Measurements from ENCODE around the gene PEX12. TPM values are rescaled to one million over a fixed set of nuclear protein-coding genes. Genes with fewer than 3 reads are reported as not detected.

Gene PEX12
- total RNA-seq, 2 experiments from 2014 or later: 4.0 to 4.1 TPM

- POLR2A ChIA-PET: interaction anchor here (0.5 kb wide), 1 partner anchor 158 kb away, joined by 3 read pairs; no protein-coding TSS in a partner anchor
- CTCF ChIA-PET: interaction anchor here (1.1 to 1.5 kb wide), 3 partner anchors 8 to 158 kb away, joined by 3 to 6 read pairs (median 3); no protein-coding TSS in a partner anchor
- no peaks in the 10 kb centered on the region for H3K27me3 Mint-ChIP-seq (ENCODE audit: low read depth)
- ATAC-seq: no peak
- no peak overlapping the region for H3K27ac Mint-ChIP-seq
- no peak for DNase-seq
- peaks cover 51% of the 10 kb centered on the region for H3K36me3 Mint-ChIP-seq (ENCODE audit: low read depth)
- no peaks in the 10 kb centered on the region for H3K4me1 Mint-ChIP-seq (ENCODE audit: low read depth)
- no peak overlapping the region for H3K4me3 Mint-ChIP-seq
- H3K9me3 Mint-ChIP-seq (ENCODE audit: insufficient read depth): no peaks in the 10 kb centered on the region
These were observed 27.3 kb upstream of the PEX12 start for GRCh38 chr17:35605678-35606077.

GRCh38 chr17:35603674-35604073, 25.3 kb upstream of the PEX12 start:
- ATAC-seq: no peak
- no peaks in the 10 kb centered on the region for H3K27me3 Mint-ChIP-seq (ENCODE audit: low read depth)
- ChIA-PET POLR2A (interaction anchor here (1.5 kb wide), 1 partner anchor 15 kb away, joined by 3 read pairs; no protein-coding TSS in a partner anchor), CTCF (interaction anchor here (3.2 kb wide), 1 partner anchor 10 kb away, joined by 25 read pairs; no protein-coding TSS in a partner anchor)
- DNase-seq: no peak
- H3K9me3 Mint-ChIP-seq (ENCODE audit: insufficient read depth): no peaks in the 10 kb centered on the region
- H3K27ac Mint-ChIP-seq: no peak overlapping the region
- no peaks in the 10 kb centered on the region for H3K4me1 Mint-ChIP-seq (ENCODE audit: low read depth)
- H3K4me3 Mint-ChIP-seq: no peak overlapping the region
- H3K36me3 Mint-ChIP-seq (ENCODE audit: low read depth): peaks cover 54% of the 10 kb centered on the region

- no peak for ATAC-seq
- H3K27me3 Mint-ChIP-seq (ENCODE audit: low read depth): no peaks in the 10 kb centered on the region
- CTCF ChIA-PET: interaction anchor here (1.5 kb wide), 1 partner anchor 167 kb away, joined by 4 read pairs; no protein-coding TSS in a partner anchor
- DNase-seq: no peak
- no peak overlapping the region for H3K4me3 Mint-ChIP-seq
- POLR2A ChIA-PET: no interaction called here
- H3K36me3 Mint-ChIP-seq (ENCODE audit: low read depth): peaks cover 61% of the 10 kb centered on the region
- H3K27ac Mint-ChIP-seq: no peak overlapping the region
- H3K9me3 Mint-ChIP-seq (ENCODE audit: insufficient read depth): no peaks in the 10 kb centered on the region
- H3K4me1 Mint-ChIP-seq (ENCODE audit: low read depth): peaks cover 5% of the 10 kb centered on the region
These were observed 19.2 kb upstream of the PEX12 start for GRCh38 chr17:35597604-35598003.

- ChIA-PET POLR2A (no interaction called here), CTCF (interaction anchor here (1.1 to 1.5 kb wide), 3 partner anchors 10 to 167 kb away, joined by 3 to 4 read pairs (median 3); partner anchors contain the start of gene AP2B1)
- DNase-seq: no peak
- Mint-ChIP-seq H3K27ac (no peak overlapping the region), H3K36me3 (ENCODE audit: low read depth) (peaks cover 55% of the 10 kb centered on the region), H3K9me3 (ENCODE audit: insufficient read depth) (no peaks in the 10 kb centered on the region), H3K4me1 (ENCODE audit: low read depth) (peaks cover 5% of the 10 kb centered on the region), H3K4me3 (no peak overlapping the region), H3K27me3 (ENCODE audit: low read depth) (no peaks in the 10 kb centered on the region)
- ATAC-seq: no peak
These were observed 18.3 kb upstream of the PEX12 start for GRCh38 chr17:35596530-35597233.

- no peaks in the 10 kb centered on the region for H3K9me3 Mint-ChIP-seq (ENCODE audit: insufficient read depth)
- ATAC-seq (no peak), DNase-seq (no peak)
- ChIA-PET POLR2A (interaction anchor here (1.0 kb wide), 1 partner anchor 223 kb away, joined by 3 read pairs; the partner anchor contains the start of gene SLFN11), CTCF (interaction anchor here (1.0 to 1.2 kb wide), 3 partner anchors 9 to 151 kb away, joined by 3 read pairs; partner anchors contain the start of gene AP2B1)
- H3K4me3 Mint-ChIP-seq: no peak overlapping the region
- no peaks in the 10 kb centered on the region for H3K27me3 Mint-ChIP-seq (ENCODE audit: low read depth)
- peaks cover 6% of the 10 kb centered on the region for H3K4me1 Mint-ChIP-seq (ENCODE audit: low read depth)
- H3K27ac Mint-ChIP-seq: no peak overlapping the region
- H3K36me3 Mint-ChIP-seq (ENCODE audit: low read depth): peaks cover 55% of the 10 kb centered on the region
These were observed 17.7 kb upstream of the PEX12 start for GRCh38 chr17:35596072-35596471.

- ATAC-seq: no peak
- ChIA-PET POLR2A (interaction anchor here (0.6 to 4.2 kb wide), 9 partner anchors 11 to 374 kb away, joined by 3 to 106 read pairs (median 5); partner anchors contain the start of genes PEX12, SLFN12L and TAF15), CTCF (interaction anchor here (0.7 to 2.6 kb wide), 10 partner anchors 10 to 224 kb away, joined by 3 to 15 read pairs (median 6); partner anchors contain the start of genes PEX12 and TAF15)
- DNase-seq: no peak
- H3K36me3 Mint-ChIP-seq (ENCODE audit: low read depth): peaks cover 8% of the 10 kb centered on the region
- H3K4me1 Mint-ChIP-seq (ENCODE audit: low read depth): peaks cover 31% of the 10 kb centered on the region
- peak overlapping the region; percentile 96 for H3K27ac Mint-ChIP-seq
- peaks cover 11% of the 10 kb centered on the region for H3K27me3 Mint-ChIP-seq (ENCODE audit: low read depth)
- H3K4me3 Mint-ChIP-seq: peak overlapping the region; percentile 89
- H3K9me3 Mint-ChIP-seq (ENCODE audit: insufficient read depth): no peaks in the 10 kb centered on the region
These were observed 10.0 kb upstream of the PEX12 start for GRCh38 chr17:35588196-35588920.

GRCh38 chr17:35587074-35587961, 8.9 kb upstream of the PEX12 start, which contains the start of gene AP2B1:
AP2B1 (plus strand) TSS chr17:35587322; CDS start chr17:35594031, 6,709 bp downstream.
- Mint-ChIP-seq H3K27me3 (ENCODE audit: low read depth) (peaks cover 12% of the 10 kb centered on the region), H3K4me1 (ENCODE audit: low read depth) (peaks cover 29% of the 10 kb centered on the region), H3K27ac (peak within 1 kb of the TSS; percentile 96), H3K9me3 (ENCODE audit: insufficient read depth) (no peaks in the 10 kb centered on the region), H3K4me3 (peak within 1 kb of the TSS; percentile 89), H3K36me3 (ENCODE audit: low read depth) (peaks cover 6% of the 10 kb centered on the region)
- DNase-seq: peak; percentile 97
- CTCF ChIA-PET: interaction anchor here (0.7 to 2.6 kb wide), 7 partner anchors 9 to 274 kb away, joined by 3 to 17 read pairs (median 6); partner anchors contain the start of genes PEX12, SLFN12L and TAF15
- peak; percentile 99 for ATAC-seq
- POLR2A ChIA-PET: interaction anchor here (0.6 to 4.2 kb wide), 10 partner anchors 10 to 507 kb away, joined by 3 to 106 read pairs (median 4); partner anchors contain the start of genes PEX12, SLFN12L and TAF15

- peak overlapping the region; percentile 89 for H3K4me3 Mint-ChIP-seq
- DNase-seq (no peak), ATAC-seq (peak; percentile 9)
- H3K9me3 Mint-ChIP-seq (ENCODE audit: insufficient read depth): no peaks in the 10 kb centered on the region
- H3K36me3 Mint-ChIP-seq (ENCODE audit: low read depth): peaks cover 6% of the 10 kb centered on the region
- peak overlapping the region; percentile 96 for H3K27ac Mint-ChIP-seq
- CTCF ChIA-PET: interaction anchor here (0.7 to 1.9 kb wide), 5 partner anchors 8 to 273 kb away, joined by 3 to 17 read pairs (median 6); partner anchors contain the start of genes PEX12 and SLFN12L
- peaks cover 29% of the 10 kb centered on the region for H3K4me1 Mint-ChIP-seq (ENCODE audit: low read depth)
- POLR2A ChIA-PET: interaction anchor here (0.6 to 4.2 kb wide), 8 partner anchors 9 to 507 kb away, joined by 3 to 106 read pairs (median 4); partner anchors contain the start of genes PEX12, SLFN12L and TAF15
- H3K27me3 Mint-ChIP-seq (ENCODE audit: low read depth): peaks cover 12% of the 10 kb centered on the region
These were observed 8.2 kb upstream of the PEX12 start for GRCh38 chr17:35586569-35587073.

- CTCF ChIA-PET: no interaction called here
- DNase-seq (no peak), ATAC-seq (no peak)
- H3K9me3 Mint-ChIP-seq (ENCODE audit: insufficient read depth): no peaks in the 10 kb centered on the region
- H3K4me1 Mint-ChIP-seq (ENCODE audit: low read depth): peaks cover 22% of the 10 kb centered on the region
- POLR2A ChIA-PET: no interaction called here
- H3K27ac Mint-ChIP-seq: no peak overlapping the region
- H3K27me3 Mint-ChIP-seq (ENCODE audit: low read depth): peaks cover 12% of the 10 kb centered on the region
- H3K4me3 Mint-ChIP-seq: no peak overlapping the region
- peaks cover 3% of the 10 kb centered on the region for H3K36me3 Mint-ChIP-seq (ENCODE audit: low read depth)
These were observed 5.7 kb upstream of the PEX12 start for GRCh38 chr17:35584061-35584460.

- Mint-ChIP-seq H3K27ac (peak overlapping the region; percentile 96), H3K36me3 (ENCODE audit: low read depth) (peaks cover 15% of the 10 kb centered on the region), H3K4me3 (peak overlapping the region; percentile 93), H3K27me3 (ENCODE audit: low read depth) (peaks cover 4% of the 10 kb centered on the region), H3K4me1 (ENCODE audit: low read depth) (peaks cover 28% of the 10 kb centered on the region), H3K9me3 (ENCODE audit: insufficient read depth) (no peaks in the 10 kb centered on the region)
- DNase-seq (no peak), ATAC-seq (no peak)
- CTCF ChIA-PET: interaction anchor here (1.1 to 2.6 kb wide), 13 partner anchors 8 to 459 kb away, joined by 4 to 18 read pairs (median 7); partner anchors contain the start of genes AP2B1, RAD51D and TAF15
- POLR2A ChIA-PET: interaction anchor here (0.5 to 6.2 kb wide), 20 partner anchors 9 to 365 kb away, joined by 3 to 106 read pairs (median 6); partner anchors contain the start of genes AP2B1, SLFN12L and SLFN5
These were observed 610 bp upstream of the PEX12 start for GRCh38 chr17:35578929-35579432.
